PC-9 (cell line): ENCODE data around the gene SURF4. TPM values are rescaled to one million over a fixed set of nuclear protein-coding genes. Genes with fewer than 3 reads are reported as not detected.
"Not testable (repeated sequence)": the region's sequence is repeated elsewhere in the genome, so short reads cannot be mapped to it uniquely, and the experiment has no call there.

ENCODE experiments used
- BruUV-seq: library from RNA; stranded (reverse); fragments of 400-500 nt; replicated peaks from 2 replicates; lab custom pipeline; 2021; lab: Mats Ljungman, UMichigan
- CTCF ChIA-PET: fragments of 300-600 bp; sonication (Branson Sonifier 250); formaldehyde crosslinking; loops from one replicate; lab custom pipeline; 2022; ENCODE audit warnings: antibody characterized with exemption; lab: Charles Lee
- POLR2A ChIA-PET: fragments of 300-600 bp; sonication (Branson Sonifier 250); formaldehyde crosslinking; loops from one replicate; lab custom pipeline; 2022; ENCODE audit warnings: antibody characterized with exemption; ENCODE audit not compliant: unreplicated experiment; lab: Charles Lee
- DNase-seq, 2 experiments: peaks; one replicate each; pipeline versions ENCODE4 v3.0.0 to v3.0.0-alpha.2; 2015 to 2022; ENCODE audit warnings: mixed read lengths in 1 of 2
- H2AFZ ChIP-seq: fragments of 200-600 bp; sonication (generic); 2 replicates; pipeline ENCODE4 v1.8.1; 2017; ENCODE audit warnings: antibody characterized with exemption
- H3F3A ChIP-seq: fragments of 200-600 bp; sonication (generic); 2 replicates; pipeline ENCODE4 v1.8.1; 2017; ENCODE audit warnings: antibody characterized with exemption, mild to moderate bottlenecking, low read depth; ENCODE audit not compliant: insufficient read depth
- H3K27ac ChIP-seq: fragments of 200-600 bp; sonication (generic); 2 replicates; pipeline ENCODE4 v1.6.1; 2016; ENCODE audit warnings: mixed run types
- H3K27me3 ChIP-seq: fragments of 200-600 bp; sonication (generic); 2 replicates; pipeline ENCODE4 v1.6.1; 2016; ENCODE audit warnings: low read depth, mixed run types; ENCODE audit not compliant: insufficient read depth
- H3K36me3 ChIP-seq: fragments of 200-600 bp; sonication (generic); 2 replicates; pipeline ENCODE4 v1.6.1; 2016; ENCODE audit warnings: low read depth, mixed run types
- H3K4me1 ChIP-seq: fragments of 200-600 bp; sonication (generic); replicated peaks from 2 replicates; pipeline ENCODE4 v1.6.1; 2016; ENCODE audit warnings: mixed run types; ENCODE audit not compliant: insufficient read depth
- H3K4me2 ChIP-seq: fragments of 200-600 bp; sonication (generic); 2 replicates; pipeline ENCODE4 v1.6.1; 2017; ENCODE audit warnings: mixed run types
- H3K4me3 ChIP-seq: fragments of 200-600 bp; sonication (generic); 2 replicates; pipeline ENCODE4 v1.6.1; 2016; ENCODE audit warnings: mixed run types
- H3K79me2 ChIP-seq: fragments of 200-600 bp; sonication (generic); 2 replicates; pipeline ENCODE4 v1.6.1; 2017; ENCODE audit warnings: low read depth, mixed run types
- H3K9me2 ChIP-seq: fragments of 200-600 bp; sonication (generic); 2 replicates; pipeline ENCODE4 v1.8.1; 2017; ENCODE audit warnings: mild to moderate bottlenecking; ENCODE audit not compliant: insufficient read depth
- H3K9me3 ChIP-seq: fragments of 200-600 bp; sonication (generic); 2 replicates; pipeline ENCODE4 v1.8.1; 2016; ENCODE audit warnings: low read depth; ENCODE audit not compliant: insufficient read depth
- H4K20me1 ChIP-seq: fragments of 200-600 bp; sonication (generic); 2 replicates; pipeline ENCODE4 v1.8.1; 2017; ENCODE audit not compliant: insufficient read depth
- CTCF ChIP-seq: fragments of 200-600 bp; sonication (generic); conservative IDR thresholded peaks from 2 replicates; pipeline ENCODE4 v1.6.1; 2017; ENCODE audit warnings: mixed run types, antibody characterized with exemption, mild to moderate bottlenecking, moderate library complexity
- EZH2 ChIP-seq: fragments of 200-600 bp; sonication (generic); IDR thresholded peaks from 2 replicates; pipeline ENCODE4 v1.8.0; 2017; ENCODE audit warnings: antibody characterized with exemption, low read depth
- intact Hi-C: fragments of 100-400 bp; cut with micrococcal nuclease; formaldehyde crosslinking; loops from one replicate; pipeline ENCODE4 v1.10.0; 2022; ENCODE audit not compliant: unreplicated experiment
- total RNA-seq: library from RNA; stranded (reverse); gene quantifications from 2 replicates; pipeline ENCODE4 v1.2.3, GENCODE V29; 2021

The SURF4 gene
- total RNA-seq, 1 experiment from 2014 or later = 199 TPM

- no peaks in the 10 kb centered on the region for H3K79me2 ChIP-seq
- H3K36me3 ChIP-seq = no peaks in the 10 kb centered on the region
- ChIA-PET POLR2A (no interaction called here), CTCF (no interaction called here)
- no peak for DNase-seq
- H3K9me2 ChIP-seq = no peaks in the 10 kb centered on the region
- intact Hi-C loops = no loop called here
- TF ChIP-seq EZH2 (no peak), CTCF (no peak)
- no peak overlapping the region for H3K27ac ChIP-seq
- BruUV-seq = no TSS peak
- no peak overlapping the region for H3K4me3 ChIP-seq
- peaks cover 34% of the 10 kb centered on the region for H3K27me3 ChIP-seq
- no peaks in the 10 kb centered on the region for H4K20me1 ChIP-seq
- no peak overlapping the region for H2AFZ ChIP-seq
- no peaks in the 10 kb centered on the region for H3F3A ChIP-seq
- H3K9me3 ChIP-seq = no peaks in the 10 kb centered on the region
- no peak overlapping the region for H3K4me2 ChIP-seq
- H3K4me1 ChIP-seq = no peaks in the 10 kb centered on the region
Observed at GRCh38 chr9:133321411-133321935, 54.4 kb downstream of the SURF4 start.

GRCh38 chr9:133320421-133320881 is 55.4 kb downstream of the SURF4 start:
- no peaks in the 10 kb centered on the region for H3K9me3 ChIP-seq
- no peaks in the 10 kb centered on the region for H4K20me1 ChIP-seq
- TF ChIP-seq EZH2 = no peak
- no peak for TF ChIP-seq CTCF
- peaks cover 29% of the 10 kb centered on the region for H3K27me3 ChIP-seq
- H3F3A ChIP-seq = no peaks in the 10 kb centered on the region
- no peaks in the 10 kb centered on the region for H3K79me2 ChIP-seq
- no peak overlapping the region for H3K4me3 ChIP-seq
- no peak overlapping the region for H2AFZ ChIP-seq
- no peak overlapping the region for H3K27ac ChIP-seq
- ChIA-PET POLR2A (no interaction called here), CTCF (no interaction called here)
- DNase-seq = no peak
- no peak overlapping the region for H3K4me2 ChIP-seq
- H3K9me2 ChIP-seq = no peaks in the 10 kb centered on the region
- BruUV-seq = no TSS peak
- intact Hi-C loops = no loop called here
- no peaks in the 10 kb centered on the region for H3K4me1 ChIP-seq
- no peaks in the 10 kb centered on the region for H3K36me3 ChIP-seq

GRCh38 chr9:133317551-133317950 is 58.3 kb downstream of the SURF4 start:
- H3K9me3 ChIP-seq, CTCF ChIA-PET, DNase-seq, intact Hi-C loops, H4K20me1 ChIP-seq, POLR2A ChIA-PET, H3K4me2 ChIP-seq, H3K4me3 ChIP-seq, H3K27ac ChIP-seq, H3K9me2 ChIP-seq, H3K27me3 ChIP-seq, H3K36me3 ChIP-seq, BruUV-seq, H3K79me2 ChIP-seq, H3K4me1 ChIP-seq, H2AFZ ChIP-seq, H3F3A ChIP-seq: not testable (repeated sequence)

GRCh38 chr9:133315997-133316396 is 59.9 kb downstream of the SURF4 start:
- no peaks in the 10 kb centered on the region for H3K4me1 ChIP-seq
- no TSS peak for BruUV-seq
- H3K4me2 ChIP-seq = no peak overlapping the region
- H3K9me2 ChIP-seq = no peaks in the 10 kb centered on the region
- H3K27ac ChIP-seq = no peak overlapping the region
- no peaks in the 10 kb centered on the region for H3F3A ChIP-seq
- no peak for DNase-seq
- CTCF ChIA-PET = no interaction called here
- TF ChIP-seq CTCF (no peak), EZH2 (no peak)
- no peaks in the 10 kb centered on the region for H3K27me3 ChIP-seq
- no peaks in the 10 kb centered on the region for H3K9me3 ChIP-seq
- no peaks in the 10 kb centered on the region for H4K20me1 ChIP-seq
- no peak overlapping the region for H2AFZ ChIP-seq
- H3K4me3 ChIP-seq = no peak overlapping the region
- no peaks in the 10 kb centered on the region for H3K36me3 ChIP-seq
- intact Hi-C loops = no loop called here
- POLR2A ChIA-PET = no interaction called here
- no peaks in the 10 kb centered on the region for H3K79me2 ChIP-seq
